AG10803 (cell line): ENCODE data around the gene ABCB4.

ENCODE experiments used
- DNase-seq: peaks from one replicate; pipeline ENCODE4 v3.0.0; 2010; ENCODE audit warnings: low read depth
- H3K4me3 ChIP-seq: 2 replicates; pipeline ENCODE4 v1.5.1; 2011; ENCODE audit warnings: mild to moderate bottlenecking, low read length, control low read depth
- TF ChIP-seq, protein P1 (sequence below): conservative IDR thresholded peaks from 2 replicates; pipeline ENCODE4 v1.5.1; 2011; ENCODE audit warnings: mild to moderate bottlenecking, low read length, control low read depth, inconsistent platforms

The ABCB4 gene

DNA sequence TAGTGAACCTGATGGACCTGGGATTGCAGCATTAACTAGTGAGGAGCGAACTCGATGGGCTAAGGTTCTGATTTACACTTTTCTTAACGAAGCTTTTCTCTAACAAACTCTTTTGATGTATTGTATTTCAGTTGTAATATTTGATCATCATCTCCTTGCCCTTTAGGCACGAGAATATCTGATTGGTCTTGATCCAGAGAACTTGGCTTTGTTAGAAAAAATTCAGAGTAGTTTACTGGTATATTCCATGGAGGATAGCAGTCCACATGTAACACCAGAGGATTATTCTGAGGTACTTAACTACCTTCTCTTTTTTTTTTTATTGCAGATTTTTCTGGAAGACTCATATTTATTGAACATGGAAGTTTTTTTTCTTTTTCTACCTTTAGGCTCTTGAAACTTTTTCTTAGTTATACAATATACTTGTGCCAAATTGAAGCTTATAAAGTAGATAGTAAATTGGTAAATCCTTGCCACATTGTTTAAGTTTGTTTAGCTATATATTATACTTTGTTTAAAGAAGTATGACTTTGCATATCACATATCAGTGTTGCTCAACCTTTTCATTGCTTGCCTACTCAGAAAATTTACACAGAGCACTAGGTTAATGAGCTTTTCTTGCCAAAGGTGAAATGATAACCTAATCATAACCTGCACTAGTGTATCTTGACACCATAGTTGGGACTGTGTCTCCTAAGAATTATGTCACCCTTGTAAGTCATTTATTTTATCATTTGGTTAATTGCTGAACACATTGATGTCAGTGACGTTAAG is 99.6 kb downstream of the ABCB4 start:
- DNase-seq = no peak
- TF ChIP-seq, protein P1, sequence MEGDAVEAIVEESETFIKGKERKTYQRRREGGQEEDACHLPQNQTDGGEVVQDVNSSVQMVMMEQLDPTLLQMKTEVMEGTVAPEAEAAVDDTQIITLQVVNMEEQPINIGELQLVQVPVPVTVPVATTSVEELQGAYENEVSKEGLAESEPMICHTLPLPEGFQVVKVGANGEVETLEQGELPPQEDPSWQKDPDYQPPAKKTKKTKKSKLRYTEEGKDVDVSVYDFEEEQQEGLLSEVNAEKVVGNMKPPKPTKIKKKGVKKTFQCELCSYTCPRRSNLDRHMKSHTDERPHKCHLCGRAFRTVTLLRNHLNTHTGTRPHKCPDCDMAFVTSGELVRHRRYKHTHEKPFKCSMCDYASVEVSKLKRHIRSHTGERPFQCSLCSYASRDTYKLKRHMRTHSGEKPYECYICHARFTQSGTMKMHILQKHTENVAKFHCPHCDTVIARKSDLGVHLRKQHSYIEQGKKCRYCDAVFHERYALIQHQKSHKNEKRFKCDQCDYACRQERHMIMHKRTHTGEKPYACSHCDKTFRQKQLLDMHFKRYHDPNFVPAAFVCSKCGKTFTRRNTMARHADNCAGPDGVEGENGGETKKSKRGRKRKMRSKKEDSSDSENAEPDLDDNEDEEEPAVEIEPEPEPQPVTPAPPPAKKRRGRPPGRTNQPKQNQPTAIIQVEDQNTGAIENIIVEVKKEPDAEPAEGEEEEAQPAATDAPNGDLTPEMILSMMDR = no peak

GRCh38 chr7:87370660-87371180 is 104.8 kb downstream of the ABCB4 start:
- H3K4me3 ChIP-seq = no peak overlapping the region
- TF ChIP-seq, protein P1 = no peak
- DNase-seq = peak; percentile 44

More for the DNA sequence above, 99.6 kb downstream of the ABCB4 start:
- H3K4me3 ChIP-seq = no peak overlapping the region

- TF ChIP-seq, protein P1 = no peak
- no peak for DNase-seq
- H3K4me3 ChIP-seq = no peak overlapping the region
Observed at GRCh38 chr7:87369216-87369615, 106.3 kb downstream of the ABCB4 start.

DNA sequence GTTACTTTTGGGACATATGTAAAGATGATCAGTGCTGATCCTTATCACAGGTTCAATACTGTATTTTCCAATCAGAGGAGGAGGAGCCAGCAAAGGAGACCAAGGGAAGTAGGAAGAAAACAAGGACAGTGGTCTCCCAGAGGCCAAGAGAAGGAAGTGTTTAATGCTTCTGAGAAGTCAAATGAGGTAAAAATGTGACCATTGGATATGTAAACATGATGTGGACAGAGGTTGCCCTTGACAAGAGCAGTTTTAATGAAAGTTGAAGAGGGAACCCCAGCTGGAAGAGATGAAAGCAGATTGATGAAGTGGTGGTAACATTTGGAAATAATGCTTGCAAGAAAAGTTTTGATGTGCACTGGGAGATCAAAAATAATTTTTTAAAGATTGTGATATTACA is 111.2 kb downstream of the ABCB4 start:
- TF ChIP-seq, protein P1 = no peak
- DNase-seq = no peak

DNA sequence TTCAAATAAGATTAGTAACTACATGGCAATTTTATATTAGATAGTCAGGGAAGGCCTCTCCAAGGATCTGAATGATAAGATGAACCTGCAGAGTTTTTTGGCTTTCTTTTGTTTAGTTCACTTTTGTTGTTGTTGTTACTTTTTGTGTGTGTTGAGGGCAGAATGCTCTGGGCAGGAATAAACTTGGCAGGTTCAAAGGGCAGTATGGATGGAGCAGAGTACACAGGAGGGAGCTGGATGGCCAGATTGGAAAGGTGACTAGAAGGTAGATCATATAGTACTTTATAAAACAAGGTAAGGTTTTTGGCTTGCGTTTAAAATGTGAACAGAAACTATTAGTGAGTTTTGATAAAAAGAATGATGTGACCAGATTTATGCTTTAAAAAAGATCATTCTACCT is 112.1 kb downstream of the ABCB4 start:
- no peak for DNase-seq
- TF ChIP-seq, protein P1 = no peak
- H3K4me3 ChIP-seq = no peak overlapping the region

More for the DNA sequence above, 111.2 kb downstream of the ABCB4 start:
- H3K4me3 ChIP-seq = no peak overlapping the region

DNA sequence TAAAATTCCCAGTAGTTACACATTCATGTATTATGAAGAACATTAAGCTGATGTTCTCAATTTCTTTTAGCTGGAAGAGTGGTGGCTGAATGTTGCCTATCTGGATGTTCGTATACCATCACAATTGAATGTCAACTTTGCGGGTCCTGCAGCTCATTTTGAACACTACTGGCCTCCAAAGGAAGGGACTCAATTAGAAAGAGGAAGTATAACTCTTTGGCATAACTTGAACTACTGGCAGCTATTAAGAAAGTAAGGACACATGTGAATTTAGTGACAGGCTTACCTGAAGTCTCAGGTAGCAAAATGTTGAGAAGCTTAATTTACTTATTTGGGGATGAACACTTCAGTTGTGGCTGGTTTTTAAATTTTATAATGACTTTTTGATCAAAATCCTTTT is 114.2 kb downstream of the ABCB4 start:
- no peak for DNase-seq
- no peak overlapping the region for H3K4me3 ChIP-seq
- TF ChIP-seq, protein P1 = no peak

DNA sequence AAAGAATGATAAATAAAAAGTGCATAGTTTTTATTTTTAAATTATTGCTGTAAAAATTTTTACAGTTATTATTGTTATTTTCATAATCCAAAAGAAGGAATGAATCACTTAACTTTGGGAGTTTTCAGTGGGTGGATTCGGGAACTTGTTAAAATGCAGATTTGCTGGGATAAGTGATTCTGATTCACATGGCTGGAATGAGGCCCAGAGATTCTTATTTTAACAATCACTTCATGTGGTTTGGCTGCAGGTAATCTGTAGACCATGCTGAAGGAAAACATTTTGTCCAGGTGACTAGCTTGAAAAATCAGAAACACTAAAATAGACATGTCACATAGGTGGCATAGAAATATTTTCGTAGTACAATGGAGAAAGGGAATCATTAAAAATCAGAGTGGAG is 116.1 kb downstream of the ABCB4 start:
- TF ChIP-seq, protein P1 = no peak
- no peak overlapping the region for H3K4me3 ChIP-seq
- peak; percentile 36 for DNase-seq
